ENCODE measurements around the gene PCP4. TPM values are rescaled to one million over a fixed set of nuclear protein-coding genes. Genes with fewer than 3 reads are reported as not detected.
"Not testable (repeated sequence)": the region's sequence is repeated elsewhere in the genome, so short reads cannot be mapped to it uniquely, and the experiment has no call there.

The PCP4 gene
- total and polyA plus RNA-seq, 5 donors = 3.9 to 7.5 (median 5.5) TPM

DNA sequence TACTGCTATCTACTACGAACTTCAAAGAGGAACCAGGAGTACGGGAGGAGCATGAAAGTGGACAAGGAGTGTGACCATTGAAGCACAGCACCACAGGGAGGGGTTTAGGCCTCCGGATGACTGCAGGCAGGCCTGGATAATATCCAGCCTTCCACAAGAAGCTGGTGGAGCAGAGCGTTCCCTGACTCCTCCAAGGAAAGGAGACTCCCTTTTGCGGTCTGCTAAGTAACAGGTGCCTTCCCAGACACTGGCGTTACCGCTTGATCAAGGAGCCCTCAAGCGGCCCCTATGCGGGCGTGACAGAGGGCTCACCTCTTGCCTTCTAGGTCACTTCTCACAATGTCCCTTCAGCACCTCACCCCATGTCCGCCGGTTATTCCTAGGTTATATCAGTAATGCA lies 24.6 kb downstream of the PCP4 start:
- ATAC-seq; H3K27me3 ChIP-seq (ENCODE audit: control insufficient read depth, insufficient read depth); H3K27ac ChIP-seq (ENCODE audit: low read length); H3K4me3 ChIP-seq (ENCODE audit: low read length); intact Hi-C loops (cut with DNase I); H3K9me3 ChIP-seq (ENCODE audit: control insufficient read depth, low read length); DNase-seq; H3K4me1 ChIP-seq (ENCODE audit: control insufficient read depth, insufficient read depth, low read length): not testable (repeated sequence)
- 73% methylated on average over 12 of the region's 12 CpGs for WGBS

GRCh38 chr21:39900491-39900890 lies 33.3 kb downstream of the PCP4 start:
- intact Hi-C loops (cut with DNase I) = no loop called here
- H3K4me3 ChIP-seq (ENCODE audit: low read length) = no peak overlapping the region
- H3K9me3 ChIP-seq (ENCODE audit: control insufficient read depth, low read length) = no peaks in the 10 kb centered on the region
- H3K27ac ChIP-seq (ENCODE audit: low read length) = no peak overlapping the region
- DNase-seq = no peak
- ATAC-seq = no peak
- WGBS = 58% methylated on average over 5 of the region's 5 CpGs
- no peaks in the 10 kb centered on the region for H3K4me1 ChIP-seq (ENCODE audit: control insufficient read depth, insufficient read depth, low read length)
- no peaks in the 10 kb centered on the region for H3K27me3 ChIP-seq (ENCODE audit: control insufficient read depth, insufficient read depth)

- no peak for ATAC-seq
- intact Hi-C loops (cut with DNase I) = no loop called here
- no peak for DNase-seq
- Histone ChIP-seq H3K27me3 (ENCODE audit: control insufficient read depth, insufficient read depth) (no peaks in the 10 kb centered on the region), H3K4me1 (ENCODE audit: control insufficient read depth, insufficient read depth, low read length) (no peaks in the 10 kb centered on the region), H3K4me3 (ENCODE audit: low read length) (no peak overlapping the region), H3K9me3 (ENCODE audit: control insufficient read depth, low read length) (no peaks in the 10 kb centered on the region), H3K27ac (ENCODE audit: low read length) (no peak overlapping the region)
These were observed 33.7 kb downstream of the PCP4 start for GRCh38 chr21:39900911-39901310.

- Histone ChIP-seq H3K9me3 (ENCODE audit: control insufficient read depth, low read length) (no peaks in the 10 kb centered on the region), H3K27me3 (ENCODE audit: control insufficient read depth, insufficient read depth) (no peaks in the 10 kb centered on the region), H3K4me3 (ENCODE audit: low read length) (no peak overlapping the region), H3K4me1 (ENCODE audit: control insufficient read depth, insufficient read depth, low read length) (no peaks in the 10 kb centered on the region), H3K27ac (ENCODE audit: low read length) (no peak overlapping the region)
- DNase-seq (no peak), ATAC-seq (no peak)
- intact Hi-C loops (cut with DNase I) = no loop called here
- 86% methylated on average over 5 of the region's 5 CpGs for WGBS
These were observed 35.7 kb downstream of the PCP4 start for GRCh38 chr21:39902986-39903385.

GRCh38 chr21:39904457-39904856 lies 37.2 kb downstream of the PCP4 start:
- no peak for DNase-seq
- intact Hi-C loops (cut with DNase I) = no loop called here
- ATAC-seq = no peak
- Histone ChIP-seq H3K9me3 (ENCODE audit: control insufficient read depth, low read length) (no peaks in the 10 kb centered on the region), H3K4me1 (ENCODE audit: control insufficient read depth, insufficient read depth, low read length) (no peaks in the 10 kb centered on the region), H3K27me3 (ENCODE audit: control insufficient read depth, insufficient read depth) (no peaks in the 10 kb centered on the region), H3K27ac (ENCODE audit: low read length) (no peak overlapping the region), H3K4me3 (ENCODE audit: low read length) (no peak overlapping the region)
- 74% methylated on average over 3 of the region's 3 CpGs for WGBS

DNA sequence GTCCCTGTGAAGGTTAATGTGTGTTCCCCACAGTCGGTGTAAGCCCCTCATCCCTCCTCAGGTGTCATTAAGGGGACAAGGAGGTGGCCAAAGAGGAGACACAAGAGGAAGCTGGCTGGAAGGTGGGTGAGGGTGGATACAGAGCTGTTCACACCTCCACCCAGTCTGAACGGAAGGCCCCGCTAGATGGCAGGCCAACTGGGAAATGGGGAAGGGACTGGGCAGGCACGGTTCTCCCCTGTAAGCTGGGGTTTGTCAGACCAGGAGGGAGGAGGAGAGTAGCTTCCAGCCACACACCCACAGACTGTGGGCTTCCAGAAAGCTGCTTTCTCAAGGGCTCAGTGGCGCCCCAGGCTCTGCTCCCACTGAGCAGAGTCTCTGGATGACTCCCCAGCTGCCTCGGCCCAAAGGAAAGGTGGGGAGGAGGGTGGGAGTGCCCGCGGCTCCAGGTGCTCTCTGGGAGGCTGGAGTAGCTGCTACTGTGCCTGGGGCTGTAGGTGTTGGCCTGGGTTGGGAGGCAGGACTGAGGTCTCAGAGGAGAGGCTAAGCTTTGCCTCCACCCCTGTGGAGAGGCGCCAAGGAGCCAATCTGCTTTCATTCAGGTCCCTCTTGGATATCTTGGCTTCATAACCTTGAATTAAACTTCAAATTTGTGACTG lies 41.2 kb downstream of the PCP4 start:
- DNase-seq = no peak
- no peaks in the 10 kb centered on the region for H3K9me3 ChIP-seq (ENCODE audit: control insufficient read depth, low read length)
- no peak overlapping the region for H3K4me3 ChIP-seq (ENCODE audit: low read length)
- 59% methylated on average over 9 of the region's 9 CpGs for WGBS
- no peaks in the 10 kb centered on the region for H3K27me3 ChIP-seq (ENCODE audit: control insufficient read depth, insufficient read depth)
- H3K27ac ChIP-seq (ENCODE audit: low read length) = no peak overlapping the region
- ATAC-seq = no peak
- H3K4me1 ChIP-seq (ENCODE audit: control insufficient read depth, insufficient read depth, low read length) = no peaks in the 10 kb centered on the region
- intact Hi-C loops (cut with DNase I) = no loop called here

DNA sequence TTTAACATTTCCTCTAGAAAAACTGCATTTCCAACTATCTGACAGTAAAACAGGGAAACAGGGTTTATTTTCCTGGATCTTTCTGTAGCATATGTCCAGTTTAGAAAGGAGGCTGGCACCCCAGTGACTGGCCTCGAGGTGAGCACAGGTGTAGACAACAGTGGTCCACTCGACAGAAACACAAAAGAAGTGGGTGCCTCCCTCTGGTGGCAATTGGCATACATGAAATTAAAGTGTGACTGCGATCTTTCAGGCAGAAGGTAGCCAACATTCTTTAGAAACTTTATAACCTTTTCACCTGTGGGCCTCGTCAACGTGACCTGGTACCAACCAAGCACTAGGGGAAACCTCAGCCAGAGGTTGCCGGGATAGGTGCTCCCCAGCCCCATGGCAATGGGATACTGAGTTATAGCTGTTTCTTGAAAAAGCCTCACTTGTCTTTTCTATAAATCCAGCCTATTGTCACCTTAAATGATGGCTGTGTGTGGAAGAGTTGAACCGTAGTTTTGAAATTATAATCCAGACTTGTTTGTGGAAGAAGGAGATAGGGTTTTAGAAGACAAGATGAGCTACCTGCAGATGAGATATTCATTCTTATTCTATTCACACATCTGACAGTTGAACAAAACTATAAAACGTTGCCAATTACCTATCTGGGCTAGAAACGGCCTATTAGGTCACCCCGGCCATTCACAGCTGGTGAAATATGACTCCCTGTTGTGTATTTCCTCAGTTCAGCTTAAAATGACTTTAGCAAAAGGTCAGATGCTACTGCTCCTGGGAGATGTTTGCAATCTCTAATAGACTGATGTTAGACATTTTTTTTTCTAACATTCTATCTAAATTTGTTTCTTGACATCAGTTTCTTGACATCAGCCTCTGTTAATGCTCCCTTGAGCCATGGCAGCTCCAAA lies 44.3 kb downstream of the PCP4 start:
- Histone ChIP-seq H3K4me1 (ENCODE audit: control insufficient read depth, insufficient read depth, low read length) (no peaks in the 10 kb centered on the region), H3K27me3 (ENCODE audit: control insufficient read depth, insufficient read depth) (no peaks in the 10 kb centered on the region), H3K9me3 (ENCODE audit: control insufficient read depth, low read length) (no peaks in the 10 kb centered on the region), H3K4me3 (ENCODE audit: low read length) (no peak overlapping the region), H3K27ac (ENCODE audit: low read length) (no peak overlapping the region)
- intact Hi-C loops (cut with DNase I) = no loop called here
- no peak for ATAC-seq
- no peak for DNase-seq
- 67% methylated on average over 10 of the region's 10 CpGs for WGBS

DNA sequence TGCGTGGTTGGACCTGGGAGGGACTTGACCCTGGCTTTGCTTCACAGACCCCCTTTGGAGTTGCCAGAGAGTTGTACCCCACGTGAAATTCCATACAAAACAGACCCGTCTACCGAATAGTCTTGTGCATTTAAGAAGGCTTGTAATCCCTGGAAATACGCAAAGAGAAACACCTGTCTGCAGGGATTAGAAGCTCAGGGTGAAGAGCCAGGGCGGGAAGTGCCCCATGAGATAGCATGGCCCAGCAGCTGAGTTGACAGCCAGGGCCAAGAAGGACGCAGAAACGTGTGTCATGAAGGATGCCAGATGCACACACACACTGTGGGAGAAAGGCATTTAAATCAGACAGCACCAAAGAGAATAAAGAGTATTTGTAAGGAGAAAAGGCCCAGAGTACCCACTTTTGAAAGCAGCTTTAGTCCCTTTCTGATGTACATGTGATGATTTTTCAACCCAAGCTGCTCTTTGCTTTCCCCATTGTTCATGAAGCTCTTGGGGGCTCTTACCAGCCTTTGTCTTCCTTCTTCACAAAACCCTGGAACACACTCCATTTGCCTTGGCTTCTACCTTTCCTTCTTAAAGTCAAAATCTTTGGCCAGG lies 46.6 kb downstream of the PCP4 start:
- no peak overlapping the region for H3K27ac ChIP-seq (ENCODE audit: low read length)
- whole genome bisulfite sequencing = 58% methylated on average over 8 of the region's 8 CpGs
- no peaks in the 10 kb centered on the region for H3K9me3 ChIP-seq (ENCODE audit: control insufficient read depth, low read length)
- DNase-seq (no peak), ATAC-seq (no peak)
- H3K27me3 ChIP-seq (ENCODE audit: control insufficient read depth, insufficient read depth) = no peaks in the 10 kb centered on the region
- intact Hi-C loops (cut with DNase I) = no loop called here
- H3K4me3 ChIP-seq (ENCODE audit: low read length) = no peak overlapping the region
- H3K4me1 ChIP-seq (ENCODE audit: control insufficient read depth, insufficient read depth, low read length) = no peaks in the 10 kb centered on the region

DNA sequence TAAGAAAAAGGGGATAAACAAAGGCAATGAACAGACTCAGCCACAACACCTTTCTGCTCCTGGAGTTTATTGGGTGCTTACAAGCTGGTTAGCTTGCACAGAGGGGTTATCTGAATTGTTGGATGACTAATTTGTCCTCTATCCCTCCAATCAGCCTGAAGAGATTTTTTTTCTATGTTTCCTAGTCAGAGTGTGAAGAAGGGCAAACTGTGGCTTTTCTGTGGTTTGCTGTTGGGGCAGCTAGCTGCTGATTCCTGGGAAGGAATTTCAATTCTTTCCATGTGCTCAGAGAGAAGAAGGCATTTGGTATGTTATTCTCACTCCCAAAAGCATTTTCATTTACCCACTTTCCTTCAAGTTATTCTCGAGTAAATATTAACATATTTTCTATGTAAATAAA lies 48.6 kb downstream of the PCP4 start:
- DNase-seq = no peak
- H3K4me1 ChIP-seq (ENCODE audit: control insufficient read depth, insufficient read depth, low read length) = no peaks in the 10 kb centered on the region
- no peaks in the 10 kb centered on the region for H3K9me3 ChIP-seq (ENCODE audit: control insufficient read depth, low read length)
- intact Hi-C loops (cut with DNase I) = no loop called here
- no peak overlapping the region for H3K27ac ChIP-seq (ENCODE audit: low read length)
- H3K27me3 ChIP-seq (ENCODE audit: control insufficient read depth, insufficient read depth) = no peaks in the 10 kb centered on the region
- no peak overlapping the region for H3K4me3 ChIP-seq (ENCODE audit: low read length)
- no peak for ATAC-seq
- WGBS = 83% methylated on average over 1 of the region's 1 CpG

DNA sequence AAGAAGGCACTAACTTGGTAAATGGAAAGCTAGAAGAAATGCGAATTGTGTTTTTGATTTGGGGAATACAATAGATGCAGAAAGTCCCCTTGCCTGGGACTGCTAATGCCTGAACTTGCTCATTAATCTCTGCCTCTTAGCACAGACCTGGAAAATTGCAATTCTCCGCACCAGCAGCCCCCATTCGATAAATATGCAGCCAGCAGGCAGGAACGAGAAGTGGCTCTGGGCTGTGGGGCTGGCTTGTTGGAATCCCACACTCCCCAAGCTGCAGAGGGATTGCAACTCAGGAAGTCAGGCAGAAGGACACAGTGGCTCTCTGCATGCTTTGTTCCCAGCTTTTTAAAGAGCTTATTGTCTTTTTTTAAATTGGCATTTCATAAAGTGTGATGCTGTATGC lies 51.3 kb downstream of the PCP4 start:
- no peak overlapping the region for H3K27ac ChIP-seq (ENCODE audit: low read length)
- H3K4me1 ChIP-seq (ENCODE audit: control insufficient read depth, insufficient read depth, low read length) = no peaks in the 10 kb centered on the region
- ATAC-seq (no peak), DNase-seq (no peak)
- no peaks in the 10 kb centered on the region for H3K27me3 ChIP-seq (ENCODE audit: control insufficient read depth, insufficient read depth)
- 58% methylated on average over 4 of the region's 4 CpGs for WGBS
- H3K4me3 ChIP-seq (ENCODE audit: low read length) = no peak overlapping the region
- no peaks in the 10 kb centered on the region for H3K9me3 ChIP-seq (ENCODE audit: control insufficient read depth, low read length)
- intact Hi-C loops (cut with DNase I) = no loop called here

GRCh38 chr21:39923476-39923875 lies 56.2 kb downstream of the PCP4 start:
- intact Hi-C loops (cut with DNase I) = no loop called here
- Histone ChIP-seq H3K4me3 (ENCODE audit: low read length) (no peak overlapping the region), H3K27me3 (ENCODE audit: control insufficient read depth, insufficient read depth) (no peaks in the 10 kb centered on the region), H3K9me3 (ENCODE audit: control insufficient read depth, low read length) (no peaks in the 10 kb centered on the region), H3K4me1 (ENCODE audit: control insufficient read depth, insufficient read depth, low read length) (no peaks in the 10 kb centered on the region), H3K27ac (ENCODE audit: low read length) (no peak overlapping the region)
- DNase-seq (no peak), ATAC-seq (no peak)
- 75% methylated on average over 10 of the region's 10 CpGs for WGBS

Data from right cardiac atrium (tissue), 5 donors.